BJ (cell line): Measurements from ENCODE around the gene GAB3. TPM values are rescaled to one million over a fixed set of nuclear protein-coding genes. Genes with fewer than 3 reads are reported as not detected.

ENCODE experiments used
- CTCF ChIA-PET: fragments of 350-600 bp; formaldehyde crosslinking; extraction: SDS; loops from one replicate; lab custom pipeline; 2021; ENCODE audit warnings: antibody characterized with exemption, inconsistent platforms; lab: Yijun Ruan, JAX
- POLR2A ChIA-PET: fragments of 300-600 bp; sonication (Branson Sonifier 250); formaldehyde crosslinking; extraction: SDS; loops from one replicate; lab custom pipeline; 2021; ENCODE audit warnings: antibody characterized with exemption; lab: Charles Lee
- DNase-seq: peaks from one replicate; pipeline ENCODE4 v3.0.0-alpha.2; 2011; ENCODE audit warnings: low read depth
- H3K27me3 ChIP-seq: 2 replicates; pipeline ENCODE4 v1.6.0; 2011; ENCODE audit warnings: low read length; ENCODE audit not compliant: control insufficient read depth, insufficient read depth
- H3K36me3 ChIP-seq: 2 replicates; pipeline ENCODE4 v1.5.1; 2011; ENCODE audit warnings: low read length; ENCODE audit not compliant: control insufficient read depth, insufficient read depth
- H3K4me3 ChIP-seq: 2 replicates; pipeline ENCODE4 v1.5.1; 2011; ENCODE audit warnings: low read depth, mild to moderate bottlenecking, control low read depth, low read length
- polyA plus RNA-seq: library from polyadenylated mRNA; depleted of rRNA; stranded (reverse); fragments of >200 nt; gene quantifications from 2 replicates; pipeline ENCODE4 v1.2.3, GENCODE V29; 2011
- TF ChIP-seq, protein P1 (sequence below): IDR thresholded peaks from 2 replicates; pipeline ENCODE4 v1.5.1; 2011; ENCODE audit warnings: low read depth, mild to moderate bottlenecking, control low read depth, inconsistent platforms, low read length, moderate library complexity; ENCODE audit not compliant: insufficient read depth

The GAB3 gene
- polyA plus RNA-seq, 1 experiment = 0.82 TPM

DNA sequence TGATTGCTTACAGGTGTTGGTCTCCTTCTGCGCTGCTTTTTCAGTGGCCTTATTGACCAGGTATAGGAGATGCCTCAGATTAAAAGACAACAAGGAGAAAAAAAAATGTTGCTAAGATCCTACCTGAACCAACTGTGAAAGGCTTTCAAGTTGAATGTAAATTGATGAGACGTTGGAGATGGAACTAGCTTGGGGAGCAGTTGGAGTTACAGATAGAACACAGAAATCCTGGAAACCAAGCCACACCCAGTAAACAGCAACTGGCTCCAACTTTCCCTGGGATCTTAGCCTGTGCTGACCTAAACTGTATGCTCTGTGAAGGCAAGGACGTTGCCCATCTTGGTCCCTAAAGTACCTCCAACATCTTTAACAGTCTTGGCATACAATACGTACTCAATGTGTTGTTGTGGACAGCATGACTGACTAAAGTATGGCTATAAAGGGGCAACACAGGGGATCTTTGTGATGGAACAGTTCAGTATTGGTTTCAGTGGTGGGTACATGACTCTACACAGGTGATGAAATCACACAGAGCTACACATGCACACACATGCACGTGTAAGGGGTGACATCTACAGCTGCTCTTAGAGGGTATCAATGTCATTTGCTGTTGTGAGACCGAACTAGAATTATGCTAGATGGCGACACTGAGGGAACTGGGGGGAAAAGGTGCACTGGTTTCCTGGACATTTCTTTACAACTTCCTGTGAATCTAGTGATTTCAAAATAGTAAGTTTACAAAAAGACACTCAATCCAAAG, 22.3 kb downstream of the GAB3 start:
- POLR2A ChIA-PET = no interaction called here
- TF ChIP-seq, protein P1, sequence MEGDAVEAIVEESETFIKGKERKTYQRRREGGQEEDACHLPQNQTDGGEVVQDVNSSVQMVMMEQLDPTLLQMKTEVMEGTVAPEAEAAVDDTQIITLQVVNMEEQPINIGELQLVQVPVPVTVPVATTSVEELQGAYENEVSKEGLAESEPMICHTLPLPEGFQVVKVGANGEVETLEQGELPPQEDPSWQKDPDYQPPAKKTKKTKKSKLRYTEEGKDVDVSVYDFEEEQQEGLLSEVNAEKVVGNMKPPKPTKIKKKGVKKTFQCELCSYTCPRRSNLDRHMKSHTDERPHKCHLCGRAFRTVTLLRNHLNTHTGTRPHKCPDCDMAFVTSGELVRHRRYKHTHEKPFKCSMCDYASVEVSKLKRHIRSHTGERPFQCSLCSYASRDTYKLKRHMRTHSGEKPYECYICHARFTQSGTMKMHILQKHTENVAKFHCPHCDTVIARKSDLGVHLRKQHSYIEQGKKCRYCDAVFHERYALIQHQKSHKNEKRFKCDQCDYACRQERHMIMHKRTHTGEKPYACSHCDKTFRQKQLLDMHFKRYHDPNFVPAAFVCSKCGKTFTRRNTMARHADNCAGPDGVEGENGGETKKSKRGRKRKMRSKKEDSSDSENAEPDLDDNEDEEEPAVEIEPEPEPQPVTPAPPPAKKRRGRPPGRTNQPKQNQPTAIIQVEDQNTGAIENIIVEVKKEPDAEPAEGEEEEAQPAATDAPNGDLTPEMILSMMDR = no peak
- no peak for DNase-seq
- H3K4me3 ChIP-seq = no peak overlapping the region
- no peaks in the 10 kb centered on the region for H3K36me3 ChIP-seq
- CTCF ChIA-PET = interaction anchor here (1.9 to 2.9 kb wide), 2 partner anchors 11 to 20 kb away, joined by 8 read pairs; no protein-coding TSS in a partner anchor
- H3K27me3 ChIP-seq = no peaks in the 10 kb centered on the region

GRCh38 chrX:154727871-154728270, 23.0 kb downstream of the GAB3 start:
- POLR2A ChIA-PET = interaction anchor here (0.6 kb wide), 1 partner anchor 32 kb away, joined by 3 read pairs; no protein-coding TSS in a partner anchor
- TF ChIP-seq, protein P1 = no peak
- Histone ChIP-seq H3K27me3 (no peaks in the 10 kb centered on the region), H3K36me3 (no peaks in the 10 kb centered on the region), H3K4me3 (no peak overlapping the region)
- CTCF ChIA-PET = interaction anchor here (1.1 to 2.9 kb wide), 3 partner anchors 11 to 22 kb away, joined by 4 to 8 read pairs (median 8); no protein-coding TSS in a partner anchor
- no peak for DNase-seq

DNA sequence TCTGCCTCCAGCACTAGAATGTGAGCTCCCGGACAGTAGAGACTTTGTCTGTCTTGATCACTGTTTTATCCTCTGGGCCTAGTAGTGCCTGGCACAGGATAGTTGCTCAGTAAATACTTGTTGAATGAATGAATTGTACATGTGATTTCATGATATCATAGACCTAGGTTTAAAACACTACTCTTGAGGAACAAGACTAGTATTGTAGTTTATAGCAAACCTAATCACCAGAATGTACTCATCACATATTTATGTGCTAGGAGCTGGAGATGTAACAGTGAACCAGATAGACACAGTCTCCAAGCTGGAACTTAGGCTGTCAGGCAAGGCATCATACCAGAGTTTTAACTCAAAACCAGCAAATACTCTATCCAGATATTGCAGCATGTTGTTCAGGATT, 23.5 kb downstream of the GAB3 start:
- no peak for DNase-seq
- ChIA-PET CTCF (interaction anchor here (1.1 to 1.9 kb wide), 2 partner anchors 21 to 23 kb away, joined by 4 to 8 read pairs; no protein-coding TSS in a partner anchor), POLR2A (interaction anchor here (0.6 kb wide), 1 partner anchor 31 kb away, joined by 3 read pairs; no protein-coding TSS in a partner anchor)
- TF ChIP-seq, protein P1 = no peak
- Histone ChIP-seq H3K27me3 (no peaks in the 10 kb centered on the region), H3K4me3 (no peak overlapping the region), H3K36me3 (no peaks in the 10 kb centered on the region)

GRCh38 chrX:154724993-154725756, 25.7 kb downstream of the GAB3 start:
- ChIA-PET POLR2A (no interaction called here), CTCF (interaction anchor here (2.1 kb wide), 1 partner anchor 23 kb away, joined by 9 read pairs; no protein-coding TSS in a partner anchor)
- Histone ChIP-seq H3K4me3 (no peak overlapping the region), H3K36me3 (no peaks in the 10 kb centered on the region), H3K27me3 (no peaks in the 10 kb centered on the region)
- DNase-seq = no peak
- TF ChIP-seq, protein P1 = no peak

DNA sequence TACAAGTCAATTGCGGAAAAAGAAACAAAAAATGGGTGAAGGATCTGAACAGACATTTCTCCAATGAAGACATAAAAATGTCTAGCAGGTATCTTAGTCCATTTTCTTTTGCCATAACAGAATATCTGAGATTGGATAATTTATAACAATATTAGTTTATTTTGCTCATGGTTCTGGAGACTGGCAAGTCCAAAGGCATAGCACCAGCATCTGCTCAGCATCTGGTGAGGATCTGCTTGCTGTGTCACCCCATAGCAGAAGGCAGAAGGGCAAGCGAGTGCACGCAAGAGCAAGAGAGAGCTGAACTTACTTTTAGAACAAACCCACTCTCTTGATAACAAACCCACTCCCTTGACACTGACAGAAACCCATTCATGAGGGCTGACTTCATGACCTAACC, 29.7 kb downstream of the GAB3 start:
- ChIA-PET POLR2A (no interaction called here), CTCF (no interaction called here)
- no peak for DNase-seq
- no peak overlapping the region for H3K4me3 ChIP-seq
- no peaks in the 10 kb centered on the region for H3K27me3 ChIP-seq
- no peaks in the 10 kb centered on the region for H3K36me3 ChIP-seq
- TF ChIP-seq, protein P1 = no peak
